GM19035 (cell line): ENCODE measurements around the gene KAZN.
A peak's percentile ranks its signal among the peaks of the same experiment; 100 is the strongest.

Experiments used
- ATAC-seq: cut with Tn5 transposase; IDR thresholded peaks from one replicate; pipeline ENCODE4 v1.9.1; 2021; ENCODE audit not compliant: unreplicated experiment

KAZN gene

DNA sequence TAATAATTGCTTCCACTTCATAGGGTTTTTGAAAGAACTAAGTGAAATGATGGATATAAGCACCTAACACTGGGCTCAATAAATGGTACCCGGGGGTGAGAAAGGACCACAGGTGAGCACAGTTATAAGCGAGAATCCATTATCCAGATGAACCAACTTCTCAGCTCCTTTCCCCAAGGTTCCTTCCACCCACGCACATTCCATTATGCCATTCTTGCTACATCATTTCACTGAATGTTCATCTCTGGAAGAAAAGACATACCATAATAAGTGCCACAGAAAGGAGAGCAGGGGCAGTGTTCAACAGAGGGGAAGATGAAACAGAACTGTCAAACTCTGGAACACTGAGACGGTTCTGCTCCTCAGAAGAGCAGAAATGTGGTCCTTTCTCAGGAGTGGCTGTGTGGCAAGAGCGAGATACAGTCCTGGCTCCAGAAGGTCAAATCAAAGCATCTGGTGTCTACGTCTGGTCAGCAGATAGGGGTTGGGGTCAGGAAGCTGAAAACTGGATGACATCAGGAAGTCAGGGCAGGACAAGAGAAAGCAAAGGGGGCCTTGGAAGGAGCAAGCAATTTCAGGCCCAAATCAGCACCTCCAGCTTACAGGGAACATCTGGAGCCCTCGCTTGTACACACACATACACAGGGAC lies 299.6 kb downstream of the KAZN start:
- no peak for ATAC-seq

GRCh38 chr1:14899686-14900085 lies 301.2 kb downstream of the KAZN start:
- no peak for ATAC-seq

DNA sequence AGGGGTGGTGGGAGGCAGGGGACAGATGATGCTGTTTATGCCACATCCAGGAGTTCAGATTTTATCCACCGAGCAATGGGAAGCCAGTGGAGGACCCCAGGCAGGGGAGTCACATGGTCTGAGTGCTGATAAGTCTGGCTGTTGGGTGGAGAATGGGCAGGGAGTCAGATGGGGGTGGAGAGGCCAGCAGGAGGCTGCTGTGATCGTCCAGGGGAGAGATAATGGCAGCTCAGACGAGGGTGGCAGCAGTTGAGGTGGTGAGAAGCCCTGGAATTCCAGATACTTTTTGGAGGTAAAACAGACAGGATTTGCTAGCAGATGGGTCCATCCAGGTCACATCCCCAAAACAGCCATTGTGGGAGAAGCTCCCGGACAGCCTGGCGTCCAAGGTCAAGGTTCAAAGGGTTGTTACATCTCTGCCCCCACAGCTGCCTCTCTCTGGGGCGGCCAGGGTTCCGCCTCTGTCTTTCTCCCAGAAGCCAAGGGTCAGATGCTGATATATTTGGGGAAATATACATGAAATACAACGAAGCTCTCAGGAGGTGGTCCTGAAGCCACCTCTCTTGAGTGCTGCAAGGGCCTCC lies 303.0 kb downstream of the KAZN start:
- no peak for ATAC-seq

- no peak for ATAC-seq
These were observed 305.4 kb downstream of the KAZN start for GRCh38 chr1:14903922-14904321.

- no peak for ATAC-seq
These were observed 308.2 kb downstream of the KAZN start for GRCh38 chr1:14906665-14907064.

DNA sequence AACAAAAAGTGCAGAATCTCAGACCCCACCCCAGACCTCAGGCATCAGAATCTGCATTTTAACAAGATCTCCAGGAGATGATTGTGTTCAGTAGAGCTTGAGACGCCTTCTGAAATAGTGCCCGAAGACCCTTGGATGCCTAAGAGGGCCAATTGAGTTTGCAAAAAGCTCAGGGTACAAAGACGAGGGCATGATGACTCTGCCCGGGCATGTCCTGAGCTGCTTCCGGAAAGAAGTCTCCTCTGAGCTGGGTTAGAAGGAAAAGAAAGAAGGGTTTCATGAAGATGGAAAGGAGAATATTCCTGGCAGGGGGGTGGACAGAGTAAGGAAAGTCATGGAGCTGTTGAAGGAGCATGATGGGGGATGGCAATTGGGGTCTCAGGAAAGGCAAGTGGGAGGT lies 308.9 kb downstream of the KAZN start:
- no peak for ATAC-seq

GRCh38 chr1:14909273-14909672 lies 310.8 kb downstream of the KAZN start:
- ATAC-seq = no peak

DNA sequence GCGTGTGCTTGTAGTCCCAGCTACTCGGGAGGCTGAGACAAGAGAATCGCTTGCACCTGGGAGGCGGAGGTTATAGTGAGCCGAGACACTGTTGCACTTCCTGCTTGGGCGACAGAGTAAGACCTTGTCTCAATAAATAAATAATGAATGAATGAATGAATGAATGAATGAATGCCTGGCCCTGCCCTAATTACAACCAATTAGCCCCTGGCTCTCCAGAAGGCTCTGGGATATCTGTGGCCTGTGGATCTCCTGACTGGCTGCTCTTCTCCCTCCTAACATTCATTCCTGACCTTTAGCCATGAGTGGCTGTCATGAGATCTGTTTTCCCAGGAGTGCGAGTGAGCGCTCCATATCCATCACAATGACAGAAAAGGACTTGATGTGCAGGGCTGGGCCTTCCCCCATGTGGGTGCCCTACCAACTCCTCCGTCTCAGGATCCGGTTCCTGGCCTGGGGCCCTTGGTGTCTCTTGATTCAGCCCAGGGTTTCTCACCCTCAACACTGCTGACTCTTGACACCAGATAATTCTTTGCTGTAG lies 311.5 kb downstream of the KAZN start:
- ATAC-seq = no peak

GRCh38 chr1:14910984-14911721 lies 312.7 kb downstream of the KAZN start:
- ATAC-seq = no peak

GRCh38 chr1:14912839-14913481 lies 314.5 kb downstream of the KAZN start:
- no peak for ATAC-seq

DNA sequence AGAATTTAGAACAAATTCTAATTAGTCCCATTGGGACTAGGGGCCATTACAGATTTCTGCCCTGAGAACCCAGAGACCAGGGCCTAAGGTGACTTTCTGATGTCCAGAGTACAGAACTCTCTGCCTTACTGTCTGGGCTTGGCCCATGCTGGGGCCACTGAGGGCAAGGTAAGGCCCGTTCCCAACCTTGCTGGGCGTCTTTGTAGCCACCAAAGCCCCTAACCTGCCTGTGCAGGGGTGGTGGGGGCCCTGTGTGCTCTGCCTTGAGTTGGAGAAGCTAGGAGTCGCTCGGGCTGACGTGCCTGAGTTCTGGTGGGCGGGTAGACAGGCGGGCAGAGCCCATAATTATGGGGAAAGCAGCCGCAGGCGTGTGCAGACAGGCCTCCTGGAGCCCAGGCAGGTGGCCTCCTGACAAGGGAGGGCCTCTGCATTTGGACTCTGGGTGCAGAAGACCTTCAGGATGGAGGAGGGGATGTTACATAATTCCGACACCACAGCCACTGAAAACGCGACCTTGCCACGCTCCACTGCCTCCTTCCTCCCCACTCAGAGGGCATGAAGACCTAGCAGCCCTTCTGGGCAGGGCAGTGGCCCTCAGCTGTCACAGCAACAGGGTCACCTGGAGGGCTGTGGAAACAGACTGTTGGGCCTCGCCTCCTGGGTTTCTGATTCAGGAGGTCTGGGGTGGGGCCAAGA lies 315.1 kb downstream of the KAZN start:
- ATAC-seq = peak; percentile 69

DNA sequence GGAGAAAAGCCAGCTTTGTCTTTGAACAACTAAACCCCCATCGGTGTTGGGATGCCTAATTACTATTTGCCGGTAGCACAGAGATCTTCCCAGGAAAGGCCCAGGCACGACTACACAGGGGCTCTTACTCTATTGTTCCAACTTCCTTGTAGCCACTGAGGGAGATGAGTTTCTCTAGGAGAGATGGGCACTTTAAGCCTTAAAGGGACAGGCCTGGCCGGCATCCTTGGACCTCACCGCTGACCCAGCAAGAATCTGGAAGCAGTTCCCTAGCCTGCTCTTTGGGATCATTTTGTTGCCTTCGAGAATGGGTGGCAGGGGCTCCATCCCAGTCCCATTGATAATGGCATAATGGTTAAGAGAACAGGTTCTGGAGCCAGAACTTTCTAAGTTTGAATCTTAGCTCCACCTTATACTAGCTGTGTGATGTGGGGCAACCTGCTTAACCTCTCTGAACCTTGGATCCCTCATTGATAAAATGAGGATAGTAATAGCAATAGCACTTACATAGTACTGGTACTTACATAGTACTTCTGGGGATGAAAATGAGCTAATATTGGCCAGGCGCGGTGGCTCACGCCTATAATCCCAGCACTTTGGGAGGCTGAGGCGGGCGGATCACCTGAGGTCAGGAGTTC lies 316.0 kb downstream of the KAZN start:
- no peak for ATAC-seq

DNA sequence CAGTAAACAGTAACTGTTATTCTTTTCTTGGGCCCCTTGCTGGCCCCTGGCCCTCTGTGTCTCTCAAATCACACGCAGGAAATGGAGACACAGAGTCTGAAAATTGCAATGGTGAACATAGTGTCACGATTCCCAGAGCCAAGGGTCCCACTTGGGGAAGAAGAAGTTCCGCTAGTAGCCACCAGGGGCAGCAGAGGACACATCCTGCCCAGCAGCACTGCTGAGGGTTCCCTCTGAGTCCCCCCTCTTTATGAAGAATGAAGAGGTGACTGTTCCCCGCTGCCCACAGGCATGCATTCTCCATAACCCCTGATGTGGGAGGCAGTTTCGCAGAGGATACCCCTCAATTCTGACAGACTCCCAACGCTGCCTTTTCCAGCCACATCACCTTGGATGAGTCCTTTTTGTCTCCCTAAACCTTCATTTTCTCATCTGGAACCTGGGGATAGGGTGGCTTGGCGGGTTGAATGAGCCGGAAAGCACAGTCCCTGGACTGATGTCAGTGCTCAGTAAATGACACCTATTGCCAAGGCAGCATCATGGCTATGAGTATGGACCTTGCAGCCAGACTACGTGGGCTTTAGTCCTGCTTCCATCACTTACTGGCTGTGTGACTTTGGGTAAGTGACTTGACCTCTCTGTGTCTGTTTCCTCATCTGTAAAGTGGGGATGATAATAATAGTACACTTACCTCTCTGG lies 317.0 kb downstream of the KAZN start:
- ATAC-seq = no peak

DNA sequence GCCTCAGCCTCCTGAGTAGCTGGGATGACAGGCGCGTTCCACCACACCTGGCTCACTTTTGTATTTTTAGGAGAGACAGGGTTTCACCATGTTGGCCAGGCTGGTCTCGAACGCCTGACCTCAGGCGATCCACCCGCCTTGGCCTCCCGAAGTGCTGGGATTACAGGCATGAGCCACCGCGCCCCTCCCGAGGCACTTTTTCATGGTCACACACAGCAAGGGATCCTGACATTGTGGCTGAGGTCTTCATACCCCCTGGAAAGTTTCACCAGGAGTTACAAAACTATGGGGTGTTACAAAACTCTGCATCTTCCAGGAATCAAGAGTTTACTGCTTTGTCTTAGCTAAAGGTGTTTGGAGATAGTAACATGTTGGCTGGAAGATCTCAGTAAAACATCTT lies 320.8 kb downstream of the KAZN start:
- ATAC-seq = no peak

GRCh38 chr1:14919751-14920150 lies 321.3 kb downstream of the KAZN start:
- no peak for ATAC-seq

- no peak for ATAC-seq
These were observed 322.6 kb downstream of the KAZN start for GRCh38 chr1:14921057-14921456.

DNA sequence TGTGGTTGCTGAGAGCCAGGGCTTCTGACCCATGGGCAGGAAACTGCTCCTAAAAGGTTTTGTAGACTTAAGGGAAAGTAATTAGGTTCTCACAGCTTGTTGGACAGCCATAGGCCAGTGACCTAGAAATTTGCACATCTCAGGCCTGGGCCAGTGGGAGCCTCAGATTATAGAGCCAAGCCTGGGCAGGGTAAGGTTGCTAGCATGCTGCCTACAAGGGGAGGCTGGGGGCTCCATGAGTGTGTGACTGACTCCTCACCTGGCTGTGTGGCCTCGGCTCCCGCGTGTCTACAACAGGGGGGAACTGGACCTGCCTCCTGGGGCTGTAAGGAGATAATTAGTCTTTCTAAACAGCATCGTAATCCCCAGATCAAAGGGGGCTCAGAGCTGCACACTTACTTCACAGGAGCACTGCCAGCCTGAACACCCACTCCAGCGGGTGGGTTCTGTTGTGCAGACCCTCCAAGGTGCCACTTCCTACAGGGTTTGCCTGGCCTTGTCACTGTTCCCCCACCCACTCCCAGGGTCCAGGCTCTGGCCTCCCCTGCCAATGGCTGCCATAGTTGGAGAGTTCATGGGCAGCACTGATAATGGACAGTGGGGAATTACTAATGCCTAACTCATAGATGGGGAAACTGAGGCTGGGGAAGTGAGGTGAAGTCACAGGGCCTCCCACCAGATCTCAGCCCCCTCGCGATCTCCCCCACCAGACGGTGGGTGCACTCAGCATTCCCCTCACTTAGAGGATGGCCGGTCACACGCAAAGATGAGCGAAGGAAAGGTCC lies 324.6 kb downstream of the KAZN start:
- no peak for ATAC-seq

DNA sequence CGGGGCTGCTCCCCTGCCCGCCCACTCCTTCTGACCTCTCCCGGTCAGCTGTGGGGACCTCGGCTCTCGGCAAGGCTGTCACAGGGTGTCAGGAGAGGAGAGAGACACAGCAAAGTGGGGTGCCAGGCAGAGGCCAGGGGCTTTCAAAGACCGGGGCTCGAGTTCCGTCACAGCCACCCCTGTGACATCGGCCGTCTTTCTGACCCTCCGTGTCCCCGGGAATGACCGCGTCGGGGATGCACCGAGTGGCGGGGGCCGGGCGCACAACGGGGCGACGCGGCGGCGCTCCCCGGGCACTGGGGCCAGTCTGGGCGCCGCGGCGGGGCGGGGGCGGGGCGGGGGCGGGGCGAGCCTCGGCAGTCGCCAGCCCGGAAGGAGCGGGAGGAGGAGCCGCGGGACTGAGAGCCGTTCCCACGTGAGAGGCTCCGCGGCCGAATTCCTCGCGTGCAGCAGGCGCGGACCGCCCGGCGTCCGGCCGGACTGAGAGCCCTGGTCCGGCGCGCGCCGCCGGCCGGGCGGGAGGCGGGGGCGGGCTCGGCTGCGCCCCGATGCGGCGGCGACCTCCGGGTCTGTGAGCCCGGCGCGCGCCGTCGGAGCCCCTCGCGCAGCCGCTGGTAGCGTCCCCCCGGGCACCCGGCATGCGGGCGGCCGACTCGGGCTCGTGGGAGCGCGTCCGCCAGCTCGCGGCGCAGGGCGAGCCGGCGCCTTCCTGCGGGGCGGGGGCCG lies 325.4 kb downstream of the KAZN start:
- ATAC-seq = peak; percentile 58
